T-helper 1 cell treated with Interleukin-12 subunit alpha and Interleukin-12 subunit beta and Interleukin-4 antibody, amounts not matched to agents 30 ng/mL and 1 ng/mL, for 36 hours (primary cell): Measurements from ENCODE around the gene MEGF11. TPM values are rescaled to one million over a fixed set of nuclear protein-coding genes. Genes with fewer than 3 reads are reported as not detected.
"Not testable (repeated sequence)": the region's sequence is repeated elsewhere in the genome, so short reads cannot be mapped to it uniquely, and the experiment has no call there.

Experiments
- intact Hi-C: fragments of 100-400 bp; cut with micrococcal nuclease; formaldehyde crosslinking; loops from one replicate; pipeline ENCODE4 v1.15.1; 2024
- total RNA-seq: library from RNA; stranded (reverse); gene quantifications from 2 replicates; pipeline ENCODE4 v1.2.3, GENCODE V29; 2022

The MEGF11 gene
- total RNA-seq, 1 donor from 2014 or later = 0.78 TPM

DNA sequence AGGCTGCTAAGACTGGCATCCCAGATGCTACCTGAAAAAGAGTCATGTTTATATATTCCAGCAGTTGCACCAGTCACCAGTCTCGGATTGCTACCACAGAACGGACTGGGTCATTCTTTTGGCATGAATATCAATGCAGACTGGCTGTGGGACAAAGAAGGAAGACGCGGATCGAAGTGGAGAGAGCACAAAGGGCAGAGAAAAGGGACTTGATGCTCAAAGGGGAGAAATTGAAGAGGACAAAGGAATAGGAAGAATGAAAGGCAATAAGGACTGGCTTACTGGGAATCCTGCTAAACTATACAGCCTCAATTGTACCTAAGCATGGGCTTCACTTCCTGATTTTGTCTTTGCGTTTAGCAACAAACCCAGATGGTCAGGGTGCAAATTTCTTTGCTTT, 24.5 kb upstream of the MEGF11 start:
- intact Hi-C loops = no loop called here

DNA sequence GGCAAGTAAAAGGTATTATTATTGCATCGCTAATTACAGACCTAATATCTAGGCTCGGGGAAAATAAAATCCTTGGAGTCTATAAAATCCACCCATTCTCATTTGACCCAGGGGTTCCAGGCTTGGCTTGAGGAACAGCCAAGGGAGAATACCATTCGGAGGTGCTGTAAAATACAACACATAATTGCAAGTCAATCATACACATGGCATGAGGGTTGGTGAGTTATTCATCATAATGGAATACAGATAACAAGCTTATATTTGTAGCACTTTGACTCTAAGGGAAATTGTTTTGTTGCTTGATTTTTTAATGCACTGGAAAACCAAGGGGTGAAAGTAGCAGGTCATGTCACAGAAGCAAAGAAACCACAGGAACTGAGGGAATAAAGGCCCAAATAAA, 23.0 kb upstream of the MEGF11 start:
- intact Hi-C loops = no loop called here

DNA sequence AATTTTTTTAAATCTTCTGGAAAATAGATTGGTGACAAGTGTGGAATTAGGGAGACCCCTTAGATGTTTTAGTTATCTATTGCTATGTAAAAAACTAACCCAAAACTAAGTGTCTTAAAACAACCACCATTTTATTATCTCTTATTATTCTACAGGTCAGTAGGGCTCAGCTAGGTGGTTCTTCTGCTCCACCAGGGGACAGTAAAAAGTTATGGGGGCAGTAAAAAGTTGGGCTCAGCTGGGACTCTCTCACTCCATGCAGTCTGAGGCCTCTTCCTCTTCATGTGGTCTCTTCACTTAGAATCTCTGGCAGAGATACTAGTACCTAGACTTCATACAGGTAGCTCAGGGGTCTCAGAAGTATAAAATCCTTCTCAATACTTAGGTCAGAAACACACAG, 21.8 kb upstream of the MEGF11 start:
- intact Hi-C loops = no loop called here

DNA sequence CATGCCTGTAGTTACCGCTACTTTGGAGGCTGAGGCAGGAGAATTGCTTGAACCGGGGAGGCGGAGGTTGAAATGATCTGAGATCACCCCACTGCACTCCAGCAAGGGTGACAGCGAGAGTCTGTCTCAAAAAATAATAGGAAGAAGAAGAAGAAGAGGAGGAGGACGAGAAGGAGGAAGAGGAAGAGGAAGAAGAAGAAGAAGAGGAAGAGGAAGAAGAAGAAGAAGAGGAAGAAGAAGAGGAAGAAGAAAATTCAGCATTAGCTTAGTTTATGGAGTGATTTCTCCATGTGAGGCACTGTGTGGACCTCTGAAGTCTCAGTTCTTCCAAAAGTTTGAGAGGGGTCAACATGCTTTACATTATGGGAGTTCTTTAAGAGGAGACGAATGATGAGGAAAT, 17.4 kb upstream of the MEGF11 start:
- intact Hi-C loops = no loop called here

DNA sequence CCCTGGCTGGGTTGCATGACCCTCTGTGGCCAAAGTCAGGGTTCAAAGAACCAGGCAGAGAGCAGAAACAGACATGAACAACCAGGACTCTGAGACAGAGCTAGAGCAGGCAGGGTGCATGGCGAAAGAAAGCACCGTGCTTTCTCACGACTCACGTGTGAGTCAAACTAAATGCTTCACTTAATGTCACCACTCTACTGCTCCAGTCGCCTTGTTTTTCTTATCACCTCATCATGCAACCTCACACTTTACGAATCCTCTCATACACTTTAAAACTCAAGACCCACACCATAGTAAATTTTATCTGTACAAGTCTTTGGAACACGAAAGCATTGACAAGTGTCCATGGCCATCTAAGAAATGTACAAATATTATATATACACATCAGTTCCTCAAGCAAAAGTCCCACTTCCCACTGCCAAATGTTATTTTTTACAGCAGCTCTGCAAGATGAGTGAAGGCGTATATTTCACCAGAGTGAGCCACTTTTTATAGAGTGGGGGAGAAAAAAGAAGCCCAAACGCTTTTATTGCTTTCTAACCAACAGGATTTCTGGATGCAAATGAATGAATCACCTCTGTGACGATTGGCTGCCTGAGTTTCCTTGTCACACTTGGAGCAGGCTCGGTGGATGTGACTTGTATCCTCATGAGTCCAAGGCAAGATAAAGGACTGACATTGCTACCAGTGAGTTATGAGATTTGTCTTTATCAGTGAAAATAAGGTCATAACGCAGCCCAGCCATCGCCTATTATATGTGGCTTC, 16.0 kb upstream of the MEGF11 start:
- intact Hi-C loops = no loop called here

DNA sequence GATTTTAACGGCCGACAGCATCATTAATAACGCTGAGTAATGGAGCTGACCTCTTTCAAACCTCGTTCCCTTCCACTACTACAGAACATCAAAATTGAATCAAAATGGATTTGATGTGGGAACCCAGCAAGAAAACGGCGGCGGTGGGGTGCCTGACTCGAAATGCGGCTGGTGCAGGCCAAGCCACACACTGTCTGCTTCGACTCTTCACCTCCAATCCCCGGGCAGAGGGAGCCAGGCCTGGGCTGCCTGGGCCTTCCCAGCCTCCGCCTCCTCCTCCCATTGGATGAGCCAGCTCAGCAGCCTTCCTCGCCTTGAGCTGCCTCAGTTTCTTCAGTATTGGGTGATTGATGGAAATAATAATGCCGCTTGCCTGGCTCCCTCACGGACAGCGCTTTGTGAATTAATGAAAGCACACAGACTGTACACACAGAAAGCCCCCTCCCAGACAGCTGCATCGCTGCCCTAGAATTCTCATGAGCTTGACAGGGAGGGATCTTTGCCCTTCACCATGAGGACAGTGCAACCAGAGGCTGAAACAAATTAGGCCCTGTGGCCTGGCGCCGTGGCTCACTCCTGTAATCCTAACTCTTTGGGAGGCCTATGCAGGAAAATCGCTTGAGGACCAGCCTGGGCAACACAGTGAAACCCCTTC, 11.4 kb upstream of the MEGF11 start:
- intact Hi-C loops = no loop called here

DNA sequence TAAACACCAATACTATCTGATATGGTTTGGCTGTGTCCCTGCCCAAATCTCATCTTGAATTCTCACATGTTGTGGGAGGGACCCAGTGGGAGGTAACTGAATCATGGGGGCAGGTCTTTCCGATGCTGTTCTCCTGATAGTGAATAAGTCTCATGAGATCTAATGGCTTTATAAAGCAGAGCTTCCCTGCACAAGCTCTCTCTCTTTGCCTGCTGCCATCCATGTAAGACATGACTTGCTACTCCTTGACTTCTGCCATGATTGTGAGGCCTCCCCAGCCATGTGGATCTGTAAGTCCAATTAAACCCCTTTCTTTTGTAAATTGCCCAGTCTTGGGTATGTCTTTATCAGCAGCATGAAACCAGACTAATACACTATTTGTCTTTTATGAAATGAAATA, 9.3 kb upstream of the MEGF11 start:
- intact Hi-C loops = not testable (repeated sequence)

DNA sequence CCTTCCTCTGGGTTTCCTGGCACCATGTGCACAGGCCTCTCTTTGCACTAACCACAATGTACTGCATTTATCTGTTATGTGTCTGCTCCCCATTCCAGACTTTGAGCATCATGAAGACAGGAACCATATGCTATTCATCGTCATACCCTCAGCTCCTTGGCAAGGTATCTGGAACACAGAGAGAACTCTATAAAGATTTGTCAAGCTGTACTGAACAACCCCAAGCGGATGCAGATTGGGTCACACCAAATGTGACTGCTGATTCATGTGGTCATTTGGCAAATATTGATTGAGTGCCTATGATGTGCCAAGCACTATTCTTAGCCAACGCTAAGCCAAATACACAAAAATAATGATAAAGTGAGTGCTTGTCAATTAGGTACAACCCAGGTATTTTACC, 7.5 kb upstream of the MEGF11 start:
- intact Hi-C loops = no loop called here

DNA sequence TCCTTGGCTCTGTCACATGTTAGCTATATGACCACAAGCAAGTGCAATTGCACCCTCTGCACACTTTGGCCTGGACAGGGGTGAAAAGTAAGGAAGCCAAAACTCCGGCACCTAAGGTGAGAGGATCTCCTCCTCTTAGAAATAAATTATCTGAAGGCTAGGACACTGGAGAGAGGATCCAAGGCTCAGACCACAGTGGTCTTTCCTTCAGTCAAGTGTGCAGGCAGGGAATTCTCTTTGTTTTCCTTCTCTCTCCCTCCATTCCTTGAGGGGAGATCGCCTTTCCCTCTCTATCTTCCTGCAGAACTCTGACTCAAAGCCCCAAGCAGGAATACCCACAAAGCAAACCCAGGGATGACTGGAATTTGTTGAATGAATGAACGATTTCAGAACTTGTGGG, 3.1 kb upstream of the MEGF11 start:
- intact Hi-C loops = no loop called here

DNA sequence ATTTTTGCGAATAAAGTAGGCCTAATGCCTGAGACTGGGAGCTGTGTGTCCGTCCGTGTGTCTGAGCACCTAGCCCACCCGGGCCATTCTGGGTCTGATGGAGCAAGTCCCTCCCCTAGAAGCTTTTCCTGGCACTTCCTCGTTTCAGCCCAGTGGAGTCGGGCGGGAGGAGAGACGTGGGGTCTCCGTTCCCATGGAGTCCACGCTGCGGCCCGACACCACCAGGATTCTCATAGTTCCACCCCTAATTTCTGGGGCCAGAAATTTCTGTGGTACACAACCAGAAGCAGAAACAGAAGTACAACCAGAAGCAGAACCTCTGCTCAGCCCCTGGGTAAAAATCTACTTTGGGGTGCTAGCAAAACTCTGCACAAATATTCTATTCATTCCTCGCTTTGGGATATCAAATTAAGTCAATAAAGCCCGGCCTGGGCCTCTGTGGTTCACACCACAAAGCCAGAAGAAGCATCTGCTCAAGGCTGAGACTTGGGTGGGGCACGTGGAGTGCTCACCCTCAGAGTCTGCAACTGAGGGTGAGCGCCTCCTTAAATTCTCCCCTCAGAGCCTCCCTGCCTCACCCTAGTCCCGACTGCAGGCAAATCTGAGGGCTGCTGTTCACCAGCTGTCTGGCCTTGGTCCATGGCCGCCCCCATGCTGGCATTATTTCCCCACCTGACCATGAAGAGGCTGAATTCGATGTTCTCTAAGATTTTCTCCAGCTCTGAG, 1.6 kb upstream of the MEGF11 start:
- intact Hi-C loops = no loop called here

DNA sequence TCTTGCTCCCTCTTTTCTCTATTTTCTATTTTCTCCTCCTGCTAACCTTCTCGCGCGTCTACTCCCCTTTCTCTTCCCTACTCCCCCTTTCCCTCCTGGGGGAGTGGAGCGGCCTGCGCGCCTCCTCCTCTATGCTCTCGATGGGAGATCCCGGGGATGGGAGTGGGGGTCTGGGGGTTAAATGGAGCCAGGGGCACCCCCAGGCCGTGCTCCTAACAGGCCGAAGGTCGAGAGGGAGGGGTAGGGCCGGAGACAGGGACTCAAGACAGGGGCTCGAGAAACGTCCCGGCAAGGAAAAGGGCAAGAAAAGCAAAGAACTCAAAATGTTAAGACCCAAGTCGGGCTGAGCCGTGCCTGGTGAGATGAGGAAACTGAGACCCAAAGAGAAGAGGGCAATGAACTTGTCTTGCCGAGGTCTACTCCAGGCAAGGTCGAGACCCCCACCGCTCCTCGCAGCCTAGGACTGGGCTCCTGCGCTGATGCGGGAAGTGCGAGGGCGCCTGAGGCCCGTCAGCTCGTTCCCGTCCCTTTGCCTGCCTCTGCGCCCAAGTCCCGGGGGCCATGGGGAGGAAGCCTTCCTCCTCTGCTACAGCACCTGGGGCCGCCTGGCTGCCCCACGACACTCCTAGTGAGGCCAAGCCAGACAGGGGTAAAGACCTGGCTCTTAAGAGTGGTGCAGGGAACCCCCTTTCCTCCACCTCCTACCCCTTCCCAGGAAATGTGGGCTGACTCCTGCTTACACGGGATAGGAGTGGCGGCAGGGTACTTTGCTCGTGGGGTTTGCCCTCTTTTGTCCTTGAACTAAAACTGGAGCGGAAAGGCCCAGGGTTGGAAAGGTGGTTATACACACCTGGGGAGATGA, 770 bp upstream of the MEGF11 start:
- intact Hi-C loops = no loop called here

DNA sequence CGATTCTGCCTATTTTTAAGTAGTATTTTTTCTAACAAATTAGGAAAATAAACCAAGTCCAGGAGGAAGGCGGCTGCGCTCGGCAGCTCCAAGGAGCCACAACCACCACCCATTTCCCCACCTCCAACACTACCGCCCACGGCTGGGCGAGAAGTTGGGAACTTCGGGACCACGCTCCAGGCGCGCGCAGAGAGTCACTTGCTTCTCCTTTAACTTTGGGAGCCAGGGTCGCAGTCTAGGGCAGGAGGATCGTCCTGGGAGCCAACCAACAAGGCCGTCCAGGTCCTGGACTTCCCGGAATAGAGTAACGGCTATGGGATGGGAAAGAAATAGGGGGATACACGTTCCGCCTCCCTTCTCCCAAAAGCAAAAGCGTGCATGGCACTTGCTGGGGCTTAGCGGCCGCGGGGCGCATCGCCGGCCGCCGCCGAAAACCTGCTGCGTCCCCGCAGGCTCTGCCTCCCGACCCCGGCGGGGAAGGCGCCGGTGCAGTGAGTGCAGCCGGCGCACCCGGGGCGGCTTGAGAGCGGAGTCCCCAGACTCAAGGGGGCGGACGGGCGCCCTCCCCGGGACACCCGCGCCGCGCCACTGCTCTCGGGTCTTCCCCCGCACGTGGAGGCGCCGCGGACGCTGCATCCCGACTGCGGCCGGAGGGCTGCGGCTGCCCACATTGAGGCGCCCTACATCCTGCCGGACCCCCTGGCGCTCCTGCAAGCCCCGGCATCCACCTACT, 699 bp downstream of the MEGF11 start:
- intact Hi-C loops = loop anchor here (1.0 kb wide), 1 partner anchor 246 kb away; no protein-coding TSS in a partner anchor

DNA sequence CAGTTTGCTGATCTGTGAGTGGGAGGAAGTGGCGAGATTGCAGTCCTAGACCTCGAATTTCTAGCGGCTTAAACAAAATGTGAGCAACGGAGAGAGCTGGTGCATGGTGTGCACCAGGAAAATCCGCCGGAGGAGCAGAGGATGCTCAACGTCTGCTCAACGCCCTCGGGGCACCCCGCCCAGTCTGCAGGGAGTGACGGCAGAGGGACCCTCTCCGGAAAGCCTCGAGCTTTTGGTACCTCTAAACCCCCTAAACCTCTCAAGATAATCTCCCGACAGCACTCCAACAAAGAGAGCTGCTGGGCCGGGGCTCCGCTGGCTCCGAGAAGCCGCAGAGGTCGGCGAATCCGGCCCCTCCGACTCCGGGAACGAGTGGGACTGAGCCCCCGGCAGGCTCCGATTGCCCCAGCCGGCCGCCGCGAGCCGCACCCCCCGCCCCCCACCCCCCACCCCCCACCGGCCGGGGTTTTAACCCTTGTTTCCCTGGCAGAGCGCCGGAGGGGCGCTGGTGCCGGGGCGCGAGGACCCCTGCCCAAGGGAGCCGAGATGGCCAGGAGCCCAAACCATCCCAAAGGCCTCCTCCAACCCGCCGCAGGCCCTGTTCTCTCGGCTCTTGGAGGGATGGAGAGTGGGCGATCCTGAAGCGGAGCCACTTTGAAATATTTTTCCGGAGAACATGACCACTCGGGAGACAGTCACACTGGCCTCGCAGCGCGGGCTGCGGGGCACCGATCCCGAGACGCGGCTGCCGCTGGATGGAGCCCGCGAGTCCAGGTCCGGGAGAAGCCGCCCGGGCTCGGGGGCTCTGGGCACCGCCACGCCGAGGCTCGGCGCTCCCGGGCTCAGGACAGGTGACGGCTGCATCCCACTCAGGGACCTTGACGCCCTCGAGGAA, 1.5 kb downstream of the MEGF11 start:
- intact Hi-C loops = loop anchor here (1.0 kb wide), 1 partner anchor 247 kb away; no protein-coding TSS in a partner anchor

DNA sequence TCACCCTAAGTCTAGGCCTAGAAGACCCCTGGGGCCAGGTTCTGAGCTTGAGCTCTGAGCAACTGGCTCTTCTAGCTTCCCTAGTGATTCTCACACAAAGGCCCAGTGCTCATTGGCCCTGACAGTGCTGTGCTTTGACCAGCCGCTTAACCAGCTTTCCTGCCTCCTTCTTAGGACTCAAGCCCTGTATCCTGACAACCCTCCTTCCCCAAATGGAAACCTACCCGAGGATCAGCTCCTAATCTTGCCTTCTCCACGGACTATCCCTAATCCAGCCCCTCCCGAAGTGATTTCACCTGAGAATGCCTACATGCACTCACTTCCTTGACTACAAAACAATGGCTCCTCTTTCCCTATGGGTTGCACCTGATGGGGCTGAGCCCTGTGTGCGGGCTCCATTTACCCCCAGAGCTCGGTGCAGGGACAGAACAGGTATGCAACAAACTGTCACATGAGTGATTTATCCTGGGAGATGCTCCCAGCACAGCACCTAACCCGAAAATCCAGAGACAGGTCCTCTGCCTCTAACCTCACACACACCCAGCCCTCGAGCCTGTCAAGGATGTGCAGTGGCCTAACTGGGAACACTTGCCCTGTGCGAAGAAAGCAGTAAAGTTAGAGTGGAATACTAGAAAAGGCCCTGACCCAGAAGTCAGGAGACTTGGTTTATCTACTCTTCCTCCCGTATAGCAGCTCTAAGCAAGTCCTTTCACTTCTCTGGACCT, 2.3 kb downstream of the MEGF11 start:
- intact Hi-C loops = no loop called here

DNA sequence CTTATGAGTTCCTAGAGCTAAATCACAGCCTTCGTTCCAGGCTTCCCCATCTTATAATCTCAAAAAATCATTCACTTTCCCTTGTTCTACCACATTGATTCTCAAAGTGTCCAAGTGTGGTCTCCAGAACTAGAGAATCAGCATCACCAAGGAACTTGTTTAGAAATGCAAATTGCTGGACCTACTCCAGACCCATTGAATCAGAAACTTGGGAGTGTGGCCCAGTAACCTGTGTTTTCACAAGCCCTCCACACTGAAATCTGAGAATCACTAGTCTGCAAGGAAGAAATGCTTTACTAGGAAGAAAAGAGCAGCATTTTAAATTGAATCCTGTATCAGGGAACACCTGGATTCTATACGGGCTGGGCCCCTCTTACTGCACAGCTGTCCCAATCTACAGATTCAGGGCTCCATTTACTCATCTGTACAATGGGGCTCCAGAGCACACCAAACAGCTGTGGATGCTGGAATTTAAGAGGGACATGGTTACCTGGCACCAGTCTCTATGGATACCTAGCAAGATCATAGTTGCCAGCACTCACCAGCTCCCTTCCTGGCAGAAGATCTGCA, 3.9 kb downstream of the MEGF11 start:
- intact Hi-C loops = no loop called here

DNA sequence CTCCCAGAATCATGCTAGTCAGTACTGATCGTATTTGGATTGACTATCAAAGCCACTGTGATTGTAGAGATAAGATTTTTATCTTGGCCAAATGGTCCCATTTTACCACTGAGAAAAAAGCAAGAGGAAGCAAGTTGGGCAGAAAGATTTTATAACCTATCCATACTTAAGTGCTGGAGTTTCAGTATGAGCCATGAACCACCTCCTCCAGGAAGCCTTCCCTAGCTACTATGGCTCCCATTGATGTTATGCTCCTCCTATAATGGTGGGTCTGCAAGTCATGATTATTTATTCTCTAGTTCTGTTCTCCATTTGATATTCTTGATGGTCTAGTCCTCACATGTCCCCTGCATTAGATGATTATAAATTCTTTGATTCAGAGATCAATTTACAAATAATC, 6.6 kb downstream of the MEGF11 start:
- intact Hi-C loops = no loop called here

DNA sequence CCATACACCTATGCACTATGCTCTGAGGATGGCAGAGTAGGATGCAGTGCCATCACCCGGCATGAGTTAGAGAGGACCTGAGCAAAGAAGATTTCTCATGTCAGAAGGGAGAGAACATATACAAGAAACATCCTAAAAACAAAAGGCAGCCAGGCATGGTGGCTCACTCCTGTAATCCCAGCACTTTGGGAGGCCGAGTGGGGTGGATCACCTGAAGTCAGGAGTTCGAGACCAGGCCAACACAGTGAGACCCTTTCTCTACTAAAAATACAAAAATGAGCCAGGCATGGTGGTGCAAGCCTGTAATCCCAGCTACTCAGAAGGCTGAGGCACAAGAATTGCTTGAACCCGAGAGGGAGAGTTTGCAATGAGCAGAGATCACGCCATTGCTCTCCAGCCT, 7.7 kb downstream of the MEGF11 start:
- intact Hi-C loops = not testable (repeated sequence)

DNA sequence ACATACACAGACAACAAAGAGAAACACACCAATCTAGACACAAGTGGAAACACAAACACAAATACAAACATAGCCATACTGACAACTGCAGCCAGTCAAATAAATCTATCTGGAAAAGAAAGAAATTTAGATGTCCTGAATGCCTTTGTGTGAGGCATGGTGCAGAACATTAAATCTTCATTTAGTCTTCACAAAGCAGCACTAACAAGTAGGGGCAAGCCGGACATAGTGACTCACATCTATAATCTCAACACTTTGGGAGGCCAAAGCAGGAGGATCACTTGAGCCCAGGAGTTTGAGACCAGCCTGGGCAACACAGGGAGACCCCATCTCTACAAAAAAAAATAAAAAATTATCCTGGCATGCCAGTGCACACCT, 11.7 kb downstream of the MEGF11 start:
- intact Hi-C loops = no loop called here
